ENCODE measurements around the gene GJD4.
A peak's percentile ranks its signal among the peaks of the same experiment; 100 is the strongest.

The GJD4 gene

DNA sequence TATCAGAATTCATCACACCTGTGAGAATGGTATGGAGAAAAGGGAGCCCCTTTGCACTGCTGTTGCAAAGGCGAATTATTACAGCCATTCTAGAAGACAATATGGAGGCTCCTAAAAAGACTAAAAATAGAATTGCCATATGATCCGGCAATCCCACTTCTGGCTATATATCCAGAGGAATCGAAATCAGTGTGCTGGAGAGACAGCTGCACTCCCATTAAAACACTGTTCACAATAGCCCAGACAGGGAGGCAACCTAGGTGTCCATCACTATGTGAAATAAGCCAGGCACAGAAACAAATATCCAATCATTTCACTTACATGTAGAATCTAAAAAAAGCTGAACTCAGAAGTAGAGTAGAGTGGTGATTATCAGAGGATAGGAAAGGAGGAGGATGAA, 26.0 kb upstream of the GJD4 start:
- DNase-seq, result no peak

DNA sequence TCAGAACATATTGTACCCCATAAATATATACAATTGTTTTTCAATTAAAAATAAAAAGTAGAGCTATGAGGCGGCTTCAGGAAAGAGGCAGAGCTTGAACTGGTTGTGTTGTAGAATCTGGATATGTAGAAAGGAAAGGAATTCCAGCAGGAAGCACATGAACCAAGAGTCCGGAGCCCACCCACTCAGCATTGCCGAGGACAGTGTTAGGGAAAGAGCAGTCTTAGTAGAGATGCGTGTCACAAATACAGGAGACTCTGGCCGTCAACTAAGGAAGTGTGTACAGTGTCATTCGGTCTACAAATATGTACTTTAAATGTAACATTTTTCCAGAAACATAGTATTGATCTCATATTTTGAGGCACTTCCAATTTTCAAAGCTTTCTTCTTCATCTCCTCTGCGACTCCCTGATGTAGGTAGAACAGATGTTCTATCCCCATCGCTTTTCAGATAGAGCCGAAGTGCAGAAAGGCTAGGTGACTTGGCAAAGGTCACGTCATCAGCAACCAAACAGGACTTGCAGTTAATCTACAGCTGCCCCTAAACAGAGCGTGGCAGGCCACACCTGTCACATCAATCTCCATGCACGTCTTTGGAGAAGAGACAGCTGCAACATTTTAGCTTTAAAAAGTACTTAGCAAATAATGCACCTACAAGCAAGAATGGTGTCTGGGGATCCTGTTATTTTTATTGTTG, 25.3 kb upstream of the GJD4 start:
- no peak for DNase-seq

DNA sequence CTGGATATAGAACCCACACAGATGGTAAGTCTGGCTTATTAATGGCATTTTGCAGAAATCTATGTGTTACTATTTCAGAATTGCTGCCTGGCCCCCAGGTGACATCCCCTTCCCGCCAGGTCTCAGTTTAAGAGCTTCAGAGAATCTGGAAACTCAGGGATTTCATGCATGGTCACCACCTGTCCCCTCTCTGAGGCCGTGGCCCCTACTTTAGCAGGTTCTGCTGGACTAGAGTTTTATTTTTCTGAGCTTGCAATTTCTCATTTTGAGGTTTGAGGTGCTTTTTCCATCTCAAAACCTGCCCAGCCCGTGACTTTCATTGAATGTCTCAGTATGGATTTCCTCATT, 24.7 kb upstream of the GJD4 start:
- no peak for DNase-seq

DNA sequence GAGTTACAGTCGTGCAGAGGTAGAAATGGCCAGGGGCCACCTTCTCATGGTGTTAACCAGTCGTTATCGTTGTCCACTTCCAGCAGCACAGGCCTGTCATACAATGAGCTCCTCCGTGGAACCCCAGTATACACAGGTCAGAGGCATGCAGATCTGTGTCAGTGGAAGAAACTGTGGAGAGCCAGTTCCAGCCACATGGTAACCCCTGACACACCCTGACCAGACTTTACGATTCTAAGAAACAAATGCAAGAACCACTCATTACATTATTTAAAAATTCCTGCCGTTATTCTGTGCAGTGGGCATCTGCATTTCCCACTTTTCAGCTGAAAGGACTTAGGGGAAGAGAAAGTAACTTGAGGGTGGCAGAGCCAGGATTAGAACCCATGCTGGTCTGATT, 23.5 kb upstream of the GJD4 start:
- no peak for DNase-seq

DNA sequence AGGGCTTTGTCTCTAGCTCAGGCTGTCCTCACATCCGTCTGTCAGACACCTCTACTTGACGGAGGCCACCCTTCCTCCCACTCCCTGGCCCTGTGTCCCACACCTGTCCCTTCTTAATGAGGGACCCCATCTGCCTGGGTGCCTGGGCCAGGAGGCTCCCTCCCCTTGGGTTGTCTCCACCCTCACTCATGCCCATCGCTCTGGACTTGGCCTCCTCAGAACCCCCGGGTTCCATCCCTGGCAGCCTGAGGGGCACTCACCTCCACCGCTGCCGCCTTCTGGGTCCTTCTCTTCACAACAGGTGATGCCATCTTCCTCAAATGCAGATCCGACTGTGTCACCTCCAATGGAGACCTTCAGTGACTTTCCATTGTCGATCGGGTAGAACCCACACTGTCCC, 20.2 kb upstream of the GJD4 start:
- no peak for DNase-seq

DNA sequence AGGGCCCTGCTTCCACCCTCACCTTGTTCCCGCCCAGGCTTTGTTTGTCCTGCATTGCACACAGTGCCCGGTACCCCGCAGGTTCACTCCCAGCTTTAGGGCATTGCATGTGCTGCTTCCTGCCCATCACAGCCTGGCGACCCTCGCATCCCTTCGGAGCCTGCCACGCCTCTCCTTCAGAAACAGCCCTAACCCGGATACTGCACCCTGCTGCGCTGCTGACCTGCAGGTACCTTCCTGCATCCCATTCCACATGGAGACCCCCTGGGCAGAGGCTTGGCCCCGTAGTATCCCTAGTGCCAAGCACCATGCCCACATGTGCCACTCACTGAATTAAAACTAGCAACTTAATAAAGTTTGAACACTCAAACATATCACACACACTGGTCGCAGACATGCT, 19.8 kb upstream of the GJD4 start:
- DNase-seq, result no peak

DNA sequence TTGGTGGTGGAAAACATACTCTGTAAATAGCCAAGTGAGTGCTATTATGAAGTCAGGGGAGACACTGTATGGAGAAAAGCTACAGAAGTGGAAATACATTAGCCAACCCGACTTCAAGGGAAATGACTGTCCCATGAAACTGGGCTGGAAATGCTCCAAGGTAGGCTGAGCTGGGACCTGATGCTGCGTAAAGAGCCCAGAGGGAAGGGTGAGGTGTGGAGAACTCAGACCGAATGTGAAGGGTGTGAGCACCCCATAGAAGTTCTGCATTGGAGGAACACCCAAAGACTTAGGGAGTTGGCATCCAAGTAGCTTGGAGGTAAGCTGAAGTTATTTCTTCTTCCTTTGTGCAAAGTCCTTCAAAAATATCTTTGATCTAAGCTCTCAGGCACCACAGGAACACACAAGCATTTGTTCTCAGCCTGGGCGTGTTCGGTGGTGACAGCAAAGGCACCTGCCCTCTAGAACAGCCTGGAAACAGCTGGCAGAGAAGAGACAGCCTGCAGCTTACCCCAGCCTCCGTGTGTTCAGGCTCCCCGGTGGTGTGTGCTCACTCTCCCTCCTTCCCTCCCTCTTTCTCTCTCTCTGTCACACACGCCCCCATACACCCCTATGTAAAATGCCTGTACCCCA, 19.1 kb upstream of the GJD4 start:
- DNase-seq, result no peak

DNA sequence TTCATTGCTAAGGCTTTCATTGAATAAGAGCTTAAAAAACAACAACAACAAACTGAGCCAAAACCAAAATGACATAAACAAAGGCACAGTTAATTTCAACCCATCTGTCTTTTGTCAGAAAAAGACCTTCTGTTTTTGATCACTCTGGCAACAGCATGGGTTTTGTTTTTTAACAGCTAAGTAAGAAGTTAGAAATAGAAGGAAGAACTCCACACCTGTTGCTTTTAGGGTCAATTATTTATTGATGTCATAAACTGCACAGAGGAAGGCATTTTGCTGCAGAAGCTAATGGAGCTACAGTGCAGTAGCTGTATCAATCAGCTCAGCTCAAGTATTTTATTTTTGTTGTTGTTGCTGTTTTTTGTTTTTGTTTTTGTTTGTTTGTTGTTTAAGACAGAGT, 16.3 kb upstream of the GJD4 start:
- no peak for DNase-seq

DNA sequence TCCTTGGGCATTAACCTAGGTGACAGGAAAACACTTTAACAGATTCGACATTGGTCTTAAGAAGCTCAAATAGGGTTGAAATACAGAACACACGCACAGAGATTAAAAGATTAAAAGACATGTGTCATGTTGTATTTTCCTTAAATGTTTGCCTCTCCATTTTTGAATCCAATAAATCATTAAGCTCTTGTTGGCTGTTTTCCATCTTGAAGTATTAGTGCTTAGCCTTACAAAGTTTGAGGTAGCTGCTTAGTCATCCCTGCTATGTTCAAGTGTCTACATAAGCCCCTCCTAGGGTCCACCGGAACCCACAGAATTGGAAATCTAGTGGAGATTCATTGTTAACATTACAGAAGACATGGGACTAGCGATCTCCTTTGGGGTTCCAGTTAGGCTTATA, 12.7 kb upstream of the GJD4 start:
- DNase-seq, result no peak

DNA sequence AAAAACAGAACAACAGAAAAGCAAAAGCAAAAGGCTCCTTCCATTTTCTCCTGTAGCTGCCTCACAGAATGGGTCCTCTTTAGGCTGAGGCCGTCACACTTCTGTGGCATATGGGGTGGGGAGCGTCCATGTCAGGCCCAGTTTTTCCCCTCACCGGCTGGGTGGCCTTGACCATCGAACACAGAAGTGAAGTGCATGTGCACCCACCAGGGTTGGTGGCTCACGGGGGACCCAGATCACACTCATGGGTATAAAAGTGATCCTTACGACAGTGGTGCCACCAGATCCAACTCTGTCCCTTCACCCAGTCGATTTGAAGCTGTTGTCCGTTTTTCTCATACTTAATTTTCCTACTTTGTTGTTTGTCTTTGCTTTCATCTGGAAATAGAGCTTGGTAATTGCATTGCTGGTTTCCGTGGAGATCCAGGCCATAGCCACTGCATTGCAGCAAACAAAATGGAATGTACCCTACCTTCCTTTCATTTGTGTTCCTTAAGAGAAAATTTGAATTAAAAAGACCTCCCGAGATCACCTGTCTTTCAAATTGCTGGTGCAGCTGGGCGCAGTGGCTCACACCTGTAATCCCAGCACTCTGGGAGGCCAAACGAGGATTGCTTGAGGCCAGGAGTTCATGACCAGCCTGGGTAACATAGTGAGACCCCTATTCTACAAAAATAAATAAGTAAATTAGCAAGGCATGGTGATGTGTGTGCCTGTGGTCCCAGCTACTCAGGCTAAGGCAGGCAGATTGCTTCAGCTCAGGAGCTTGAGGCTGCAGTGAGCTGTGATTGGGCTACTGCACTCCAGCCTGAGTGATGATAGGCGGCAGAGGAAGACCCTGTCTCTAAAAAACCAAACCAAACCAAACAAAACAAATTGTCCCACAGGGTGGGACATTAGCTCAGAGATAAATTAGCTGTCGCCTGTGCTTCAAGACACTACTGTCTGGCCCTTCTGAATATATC, 10.7 kb upstream of the GJD4 start:
- no peak for DNase-seq

DNA sequence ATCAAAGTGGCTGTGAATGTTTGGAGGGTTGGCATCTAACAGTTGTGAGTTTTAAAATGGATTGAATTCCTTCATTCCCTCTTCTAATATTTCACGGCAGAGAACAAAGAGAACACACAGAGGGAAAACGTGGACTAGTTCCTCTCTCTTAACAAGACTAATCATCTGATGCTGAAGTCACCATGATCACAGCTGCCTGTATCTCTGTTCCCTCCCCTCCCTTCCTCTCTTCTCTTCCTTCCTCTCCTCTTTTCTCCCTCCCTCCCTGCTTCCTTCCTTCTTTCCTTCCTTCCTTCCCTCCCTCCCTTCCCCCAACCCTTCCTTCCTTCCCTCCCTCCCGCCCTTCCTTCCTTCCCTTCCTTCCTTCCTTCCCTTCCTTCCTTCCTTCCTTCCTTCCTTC, 10.0 kb upstream of the GJD4 start:
- no peak for DNase-seq

DNA sequence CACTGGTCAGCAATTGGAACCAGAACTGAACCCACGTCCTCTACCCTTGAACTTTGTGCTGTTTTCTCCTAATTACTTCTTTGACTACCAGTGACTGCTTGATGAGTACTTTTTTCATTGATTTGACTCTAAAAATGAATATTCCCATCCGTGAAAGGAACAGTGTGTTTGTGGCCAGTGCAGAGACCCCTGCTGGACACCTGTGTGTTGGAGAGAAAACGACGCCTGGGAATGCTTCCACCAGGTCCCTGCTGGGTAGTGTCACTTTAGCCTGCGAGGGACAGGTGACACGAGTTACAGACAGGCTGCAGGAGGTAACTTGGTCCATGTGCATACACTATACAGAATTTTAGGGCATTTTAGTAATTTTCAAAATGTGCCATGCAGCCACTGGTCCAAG, 6.8 kb upstream of the GJD4 start:
- no peak for DNase-seq

DNA sequence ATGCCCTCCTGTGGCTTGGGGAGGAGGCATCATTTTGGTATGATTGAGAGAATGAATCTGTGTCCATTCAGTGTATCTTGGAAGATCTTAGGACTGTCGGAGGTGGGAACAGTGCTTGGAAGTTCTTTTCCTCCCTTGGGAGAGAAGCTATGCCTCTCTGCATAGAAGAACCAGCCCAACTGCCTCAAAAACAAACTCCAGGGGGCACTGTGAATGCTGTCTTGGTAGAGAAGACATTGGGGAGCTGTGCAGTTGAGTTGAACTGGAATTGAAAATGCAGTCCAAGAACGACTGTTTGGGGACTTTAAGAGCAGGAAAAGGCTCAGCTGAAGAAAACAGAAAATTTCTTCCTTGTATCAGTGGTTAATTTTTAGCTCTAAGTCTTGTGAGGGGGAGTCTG, 4.9 kb upstream of the GJD4 start:
- no peak for DNase-seq

DNA sequence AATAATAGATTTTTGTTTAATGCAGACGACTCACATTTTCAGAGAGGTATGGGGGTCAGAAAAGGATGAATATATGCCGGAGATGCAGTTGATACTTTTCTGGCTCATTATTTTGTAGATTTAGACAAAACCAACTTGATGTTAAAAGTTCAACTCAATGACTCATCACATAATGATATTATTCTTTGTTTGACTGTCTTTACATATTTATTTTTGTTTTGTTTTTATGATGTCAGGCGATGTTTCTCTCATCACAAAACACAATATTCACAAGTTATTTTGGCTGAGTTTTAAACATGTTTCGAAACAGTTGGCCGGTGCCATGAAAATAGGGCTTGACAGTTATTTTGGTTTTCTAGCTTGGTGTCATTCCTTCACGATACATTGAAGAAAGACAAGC, 1.3 kb downstream of the GJD4 start:
- no peak for DNase-seq

DNA sequence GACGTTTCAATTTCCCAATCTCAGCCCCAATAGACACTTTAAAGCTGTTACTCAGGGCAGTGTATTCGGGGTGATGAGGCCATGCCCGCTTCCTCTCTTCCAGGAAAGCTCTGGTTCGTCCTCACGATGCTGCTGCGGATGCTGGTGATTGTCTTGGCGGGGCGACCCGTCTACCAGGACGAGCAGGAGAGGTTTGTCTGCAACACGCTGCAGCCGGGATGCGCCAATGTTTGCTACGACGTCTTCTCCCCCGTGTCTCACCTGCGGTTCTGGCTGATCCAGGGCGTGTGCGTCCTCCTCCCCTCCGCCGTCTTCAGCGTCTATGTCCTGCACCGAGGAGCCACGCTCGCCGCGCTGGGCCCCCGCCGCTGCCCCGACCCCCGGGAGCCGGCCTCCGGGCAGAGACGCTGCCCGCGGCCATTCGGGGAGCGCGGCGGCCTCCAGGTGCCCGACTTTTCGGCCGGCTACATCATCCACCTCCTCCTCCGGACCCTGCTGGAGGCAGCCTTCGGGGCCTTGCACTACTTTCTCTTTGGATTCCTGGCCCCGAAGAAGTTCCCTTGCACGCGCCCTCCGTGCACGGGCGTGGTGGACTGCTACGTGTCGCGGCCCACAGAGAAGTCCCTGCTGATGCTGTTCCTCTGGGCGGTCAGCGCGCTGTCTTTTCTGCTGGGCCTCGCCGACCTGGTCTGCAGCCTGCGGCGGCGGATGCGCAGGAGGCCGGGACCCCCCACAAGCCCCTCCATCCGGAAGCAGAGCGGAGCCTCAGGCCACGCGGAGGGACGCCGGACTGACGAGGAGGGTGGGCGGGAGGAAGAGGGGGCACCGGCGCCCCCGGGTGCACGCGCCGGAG, 2.6 kb downstream of the GJD4 start:
- DNase-seq, result peak in 1 of 56 donors; percentile 6

DNA sequence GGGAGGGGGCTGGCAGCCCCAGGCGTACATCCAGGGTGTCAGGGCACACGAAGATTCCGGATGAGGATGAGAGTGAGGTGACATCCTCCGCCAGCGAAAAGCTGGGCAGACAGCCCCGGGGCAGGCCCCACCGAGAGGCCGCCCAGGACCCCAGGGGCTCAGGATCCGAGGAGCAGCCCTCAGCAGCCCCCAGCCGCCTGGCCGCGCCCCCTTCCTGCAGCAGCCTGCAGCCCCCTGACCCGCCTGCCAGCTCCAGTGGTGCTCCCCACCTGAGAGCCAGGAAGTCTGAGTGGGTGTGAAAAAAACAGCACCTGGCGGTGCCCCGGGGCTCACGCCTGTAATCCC, 3.2 kb downstream of the GJD4 start:
- DNase-seq, result no peak

DNA sequence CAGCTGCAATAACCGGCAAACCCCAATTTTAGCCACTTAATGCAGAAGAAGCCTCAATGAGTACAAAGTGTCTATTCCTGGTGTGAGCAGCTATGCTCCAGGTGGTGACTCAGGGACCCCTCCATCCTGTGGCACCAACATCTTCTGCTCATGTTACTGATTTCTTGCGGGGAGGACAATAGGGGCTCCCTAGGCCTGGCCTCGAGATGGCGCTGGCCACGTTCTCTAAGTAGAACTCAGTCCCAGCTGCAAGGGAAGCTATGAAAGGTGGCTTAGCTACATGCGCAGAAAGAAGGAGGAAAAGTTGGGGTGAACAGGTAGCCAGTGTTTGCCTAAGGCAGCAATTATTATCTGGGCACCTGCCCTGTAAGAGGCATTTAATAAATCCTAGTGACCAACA, 6.6 kb downstream of the GJD4 start:
- no peak for DNase-seq

DNA sequence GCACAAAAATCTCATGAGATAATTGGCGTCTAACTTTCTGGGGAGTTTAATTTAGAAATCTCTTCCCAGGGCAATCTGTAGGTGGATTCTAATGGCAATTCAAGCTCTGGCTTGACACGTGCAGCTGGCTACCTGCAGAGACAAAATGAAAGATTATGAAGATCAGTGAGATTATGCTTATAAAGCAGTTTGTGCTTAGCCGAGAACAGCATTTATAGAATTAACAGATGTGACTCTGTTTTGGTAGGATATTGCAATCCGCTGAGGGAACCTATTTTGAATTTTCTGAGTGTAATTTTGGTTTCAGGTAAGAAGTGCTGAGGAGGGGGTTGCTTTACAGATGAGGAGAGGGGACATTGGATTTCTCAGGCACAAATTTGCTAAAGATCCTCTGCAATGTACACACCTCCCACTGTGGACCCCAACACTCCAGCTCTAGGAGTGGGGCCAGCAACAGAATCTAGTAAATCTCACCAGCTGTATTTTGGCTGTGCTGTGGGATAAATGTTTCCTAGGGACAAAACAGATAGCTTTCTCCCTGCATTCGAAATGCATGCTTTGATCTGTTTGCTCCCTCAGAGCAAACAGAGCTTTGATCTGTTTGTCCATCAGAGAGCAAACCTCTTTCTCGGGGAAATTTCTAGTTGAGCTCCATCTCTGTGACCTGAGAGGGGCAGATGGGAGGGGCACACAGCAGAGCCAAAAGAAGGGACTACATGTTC, 7.4 kb downstream of the GJD4 start:
- no peak for DNase-seq

DNA sequence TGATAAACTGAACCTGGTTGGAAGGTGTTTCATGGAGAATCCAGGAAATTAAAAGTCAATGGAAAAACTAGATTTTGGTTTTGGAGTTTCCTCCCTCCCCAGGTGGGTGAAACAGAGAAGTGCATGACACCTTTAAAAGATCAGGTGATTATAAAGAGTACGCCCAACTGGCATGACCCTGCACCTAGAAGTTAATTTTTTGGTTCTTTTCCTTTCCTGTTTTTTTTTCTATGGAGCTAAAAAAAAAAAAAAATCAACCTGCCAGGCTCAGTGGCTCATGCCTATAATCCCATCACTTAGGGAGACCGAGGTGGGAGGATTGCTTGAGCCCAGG, 7.9 kb downstream of the GJD4 start:
- DNase-seq, result no peak

DNA sequence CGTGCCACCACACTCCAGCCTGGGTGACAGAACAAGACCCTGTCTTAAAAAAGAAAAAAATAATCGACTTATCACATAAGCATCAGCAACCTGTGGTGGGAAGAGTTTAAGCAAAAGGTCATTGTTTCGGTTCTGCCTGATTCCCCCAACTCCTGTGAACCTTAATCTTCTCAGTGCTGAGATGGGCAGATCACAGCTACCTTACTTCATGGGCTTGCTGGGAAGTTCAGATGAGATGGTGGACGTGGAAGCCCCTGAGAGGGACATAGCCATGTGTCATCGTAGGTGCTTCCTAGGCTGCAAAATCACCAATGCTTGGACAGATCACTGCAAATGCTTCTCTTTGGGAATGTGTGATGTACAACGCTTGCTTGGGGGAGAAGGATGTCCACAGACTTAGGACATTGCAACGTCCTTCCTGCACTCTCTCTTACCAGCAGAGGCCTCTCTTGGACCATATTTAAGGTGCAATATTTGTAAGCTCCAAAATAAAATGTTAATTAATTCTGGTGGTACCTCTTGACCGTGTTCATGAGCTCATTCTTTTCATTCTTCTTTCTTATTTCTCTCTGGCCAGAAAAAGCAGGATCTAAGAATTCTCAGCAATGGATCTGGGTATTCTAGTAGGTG, 8.6 kb downstream of the GJD4 start:
- no peak for DNase-seq

DNA sequence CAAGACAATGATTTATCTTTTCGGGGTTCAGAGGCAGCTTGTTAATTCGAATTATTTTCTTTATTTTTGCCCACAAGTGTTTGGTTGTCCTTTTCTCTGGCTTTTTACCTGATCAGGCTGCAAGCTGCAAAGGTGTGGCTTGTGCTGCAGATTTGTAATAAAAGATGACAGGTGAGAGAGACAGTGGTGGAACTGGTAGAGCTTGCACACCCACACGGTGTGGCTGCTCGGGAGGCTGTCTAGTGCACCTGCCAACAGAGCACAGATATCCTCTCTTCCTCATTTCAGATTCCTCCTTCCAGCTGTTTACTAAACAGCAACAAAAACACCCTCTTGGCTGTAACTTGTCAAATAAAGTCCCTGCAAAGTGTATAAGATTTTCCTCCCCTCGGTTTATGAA, 9.2 kb downstream of the GJD4 start:
- DNase-seq, result no peak
